ENCODE data around the gene ENTPD1.

DNA sequence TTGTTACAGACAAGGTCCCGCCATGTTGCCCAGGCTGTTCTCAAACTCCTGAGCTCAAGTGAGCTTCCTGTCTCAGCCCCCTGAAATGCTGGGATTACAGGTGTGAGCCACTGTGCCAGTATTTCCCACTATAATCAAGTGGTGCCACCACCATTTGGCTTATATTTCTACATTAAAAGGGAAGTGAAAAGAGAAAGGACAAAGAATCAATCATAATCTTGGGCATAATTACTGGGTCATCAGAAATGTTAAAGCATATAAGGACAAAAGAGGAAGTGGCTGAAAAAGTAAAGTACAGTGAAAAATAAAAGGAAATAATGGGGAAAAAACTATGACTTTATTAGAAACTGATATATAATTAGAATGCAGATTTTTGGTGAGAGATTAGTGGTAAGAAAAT, 25.7 kb upstream of the ENTPD1 start:
- TF ChIP-seq CTCF (optimal IDR thresholded peaks at IDR 0.05 in 1 of 3, IDR thresholded peaks at IDR 0.05 in 1 of 3, conservative IDR thresholded peaks at IDR 0.05 in 1 of 3; ENCODE audit: extremely low read depth in 1 of 3, insufficient read depth in 2 of 3, low read length in 3 of 3) = no peak
- TF ChIP-seq EZH2 (IDR thresholded peaks at IDR 0.05; ENCODE audit: low read length) = no peak

Measured in keratinocyte (primary cell).